HepG2 (cell line): ENCODE results near the gene HECTD1. TPM values are rescaled to one million over a fixed set of nuclear protein-coding genes. Genes with fewer than 3 reads are reported as not detected.
A peak's percentile ranks its signal among the peaks of the same experiment; 100 is the strongest.

Source experiments
- ARNT ChIP-seq: fragments of 450-650 bp; IDR thresholded peaks from 2 replicates; pipeline ENCODE4 v1.6.1; 2017
- MAF1 ChIP-seq: sonication (generic); formaldehyde crosslinking; IDR thresholded peaks from 2 replicates; pipeline ENCODE4 v1.5.0; 2020; ENCODE audit warnings: missing genetic modification reagents, borderline replicate concordance
- MATR3 ChIP-seq: sonication (generic); formaldehyde crosslinking; IDR thresholded peaks from 2 replicates; pipeline ENCODE4 v1.4.0; 2020; ENCODE audit warnings: missing genetic modification reagents
- MEIS1 ChIP-seq: sonication (generic); formaldehyde crosslinking; IDR thresholded peaks from 2 replicates; pipeline ENCODE4 v1.9.0; 2021; ENCODE audit warnings: mild to moderate bottlenecking, missing genetic modification reagents, moderate library complexity, borderline replicate concordance
- MTF1 ChIP-seq: sonication (generic); formaldehyde crosslinking; IDR thresholded peaks from 2 replicates; pipeline ENCODE4 v1.5.0; 2020; ENCODE audit warnings: missing genetic modification reagents
- PITX1 ChIP-seq: sonication (generic); formaldehyde crosslinking; IDR thresholded peaks from 2 replicates; pipeline ENCODE4 v1.5.1; 2020; ENCODE audit warnings: mild to moderate bottlenecking, missing genetic modification reagents
- RNF2 ChIP-seq: fragments of 450-650 bp; conservative IDR thresholded peaks from 2 replicates; pipeline ENCODE4 v1.6.1; 2016; ENCODE audit warnings: low read depth
- SRF ChIP-seq: IDR thresholded peaks from 2 replicates; pipeline ENCODE4 v1.6.1; 2011; ENCODE audit warnings: mild to moderate bottlenecking, low read depth, low read length, moderate library complexity
- TCF7L2 ChIP-seq: IDR thresholded peaks from 2 replicates; pipeline ENCODE4 v1.6.1; 2011; ENCODE audit warnings: mild to moderate bottlenecking, low read depth, low read length, moderate library complexity
- ZIK1 ChIP-seq: sonication (generic); formaldehyde crosslinking; IDR thresholded peaks from 2 replicates; pipeline ENCODE4 v1.5.0; 2020; ENCODE audit warnings: mild to moderate bottlenecking, low read depth, missing genetic modification reagents, borderline replicate concordance
- ZNF138 ChIP-seq: sonication (generic); formaldehyde crosslinking; IDR thresholded peaks from 2 replicates; pipeline ENCODE4 v1.5.0; 2020; ENCODE audit warnings: mild to moderate bottlenecking, low read depth, missing genetic modification reagents
- ZNF34 ChIP-seq: sonication (generic); formaldehyde crosslinking; IDR thresholded peaks from 2 replicates; pipeline ENCODE4 v1.4.0; 2020; ENCODE audit warnings: mild to moderate bottlenecking, missing genetic modification reagents, borderline replicate concordance
- ZNF446 ChIP-seq: sonication (generic); formaldehyde crosslinking; IDR thresholded peaks from 2 replicates; pipeline ENCODE4 v1.5.0; 2020; ENCODE audit warnings: mild to moderate bottlenecking, missing genetic modification reagents
- ZNF569 ChIP-seq: sonication (generic); formaldehyde crosslinking; IDR thresholded peaks from 2 replicates; pipeline ENCODE4 v1.5.0; 2020; ENCODE audit warnings: mild to moderate bottlenecking, missing genetic modification reagents, moderate library complexity, borderline replicate concordance
- ZNF75D ChIP-seq: sonication (generic); formaldehyde crosslinking; IDR thresholded peaks from 2 replicates; pipeline ENCODE4 v1.8.1; 2023; ENCODE audit warnings: missing genetic modification reagents, mild to moderate bottlenecking, borderline replicate concordance
- ZNF761 ChIP-seq: sonication (generic); formaldehyde crosslinking; conservative IDR thresholded peaks from 2 replicates; pipeline ENCODE4 v1.4.0; 2020; ENCODE audit warnings: mild to moderate bottlenecking, missing genetic modification reagents
- polyA plus RNA-seq, 8 experiments: library from polyadenylated mRNA; depleted of rRNA in 3 of 8; stranded (reverse) in 7 of 8; unstranded in 1 of 8; fragments of >200 nt; fragmentation: Illumina TruSeq in 4 of 8; extraction: Trizol in 4 of 8; gene quantifications; 2 replicates each; pipeline versions ENCODE4 v1.2.1 to v1.2.3, GENCODE V29; 2011 to 2016; ENCODE audit warnings: low read depth in 4 of 8, missing spikeins in 1 of 8, mixed read lengths in 1 of 8; ENCODE audit not compliant: insufficient read depth in 1 of 8
- total RNA-seq, 5 experiments: library from RNA; depleted of rRNA; stranded (reverse); fragments of >200 nt; fragmentation: Illumina TruSeq; extraction: Trizol; gene quantifications; 2 replicates each; pipeline ENCODE4 v1.2.3, GENCODE V29; 2016; ENCODE audit warnings: low read depth in 1 of 5
- TF ChIP-seq, protein P1 (sequence below): sonication (generic); formaldehyde crosslinking; IDR thresholded peaks from 2 replicates; pipeline ENCODE4 v1.4.0; 2020; ENCODE audit warnings: missing genetic modification reagents
- TF ChIP-seq, protein P2 (sequence below): sonication (generic); formaldehyde crosslinking; IDR thresholded peaks from 2 replicates; pipeline ENCODE4 v1.5.0; 2020; ENCODE audit warnings: mild to moderate bottlenecking, missing genetic modification reagents
- TF ChIP-seq, protein P3 (sequence below): sonication (generic); formaldehyde crosslinking; conservative IDR thresholded peaks from 2 replicates; pipeline ENCODE4 v1.8.0; 2022; ENCODE audit warnings: missing genetic modification reagents

HECTD1 gene
- total and polyA plus RNA-seq, 2 of the 13 experiments (the other 11 are each of a cell fraction or from before 2014, with no cell fraction given) = 312 to 560 TPM

DNA sequence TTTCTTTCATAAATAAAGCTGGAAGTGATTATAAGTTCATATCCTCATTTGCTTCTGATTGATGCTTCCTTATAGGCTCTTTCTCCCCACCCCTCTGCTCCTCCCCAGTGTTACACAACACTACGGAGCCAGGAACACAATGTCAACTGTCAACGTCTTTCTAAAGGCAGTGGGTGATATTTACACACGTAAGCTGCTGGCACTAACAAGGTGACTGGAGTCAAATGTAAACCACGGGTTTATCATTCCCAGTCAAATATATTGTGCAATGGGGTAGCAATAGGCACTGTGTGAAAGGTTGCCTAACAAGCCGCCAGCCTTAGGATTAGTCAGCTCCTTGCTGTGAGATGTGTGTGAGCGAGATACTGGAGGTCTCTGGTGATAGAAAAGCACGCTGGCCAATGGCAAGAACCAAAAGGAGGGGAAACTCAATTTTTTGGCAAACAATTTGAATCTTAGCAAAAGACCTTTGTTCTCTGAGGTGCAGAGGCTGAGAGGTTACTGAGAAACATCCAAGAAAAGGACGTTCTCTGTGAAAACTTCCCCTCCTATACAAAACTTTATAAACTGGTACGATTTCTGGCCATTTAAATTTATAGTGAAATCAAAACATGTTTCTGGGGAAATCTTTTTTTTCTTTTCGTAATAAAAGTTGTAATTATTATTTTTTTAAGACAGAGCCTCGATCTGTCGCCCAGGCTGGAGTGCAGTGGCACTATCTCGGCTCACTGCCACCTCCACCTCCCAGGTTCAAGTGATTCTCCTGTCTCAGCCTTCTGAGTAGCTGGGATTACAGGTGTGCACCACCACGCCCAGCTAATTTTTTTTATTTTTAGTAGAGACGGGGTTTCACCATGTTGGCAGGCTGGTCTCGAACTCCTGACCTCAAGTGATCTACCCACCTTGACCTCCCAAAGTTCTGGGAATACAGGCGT is 22.3 kb upstream of the HECTD1 start (continued):
- TF ChIP-seq, protein P1, sequence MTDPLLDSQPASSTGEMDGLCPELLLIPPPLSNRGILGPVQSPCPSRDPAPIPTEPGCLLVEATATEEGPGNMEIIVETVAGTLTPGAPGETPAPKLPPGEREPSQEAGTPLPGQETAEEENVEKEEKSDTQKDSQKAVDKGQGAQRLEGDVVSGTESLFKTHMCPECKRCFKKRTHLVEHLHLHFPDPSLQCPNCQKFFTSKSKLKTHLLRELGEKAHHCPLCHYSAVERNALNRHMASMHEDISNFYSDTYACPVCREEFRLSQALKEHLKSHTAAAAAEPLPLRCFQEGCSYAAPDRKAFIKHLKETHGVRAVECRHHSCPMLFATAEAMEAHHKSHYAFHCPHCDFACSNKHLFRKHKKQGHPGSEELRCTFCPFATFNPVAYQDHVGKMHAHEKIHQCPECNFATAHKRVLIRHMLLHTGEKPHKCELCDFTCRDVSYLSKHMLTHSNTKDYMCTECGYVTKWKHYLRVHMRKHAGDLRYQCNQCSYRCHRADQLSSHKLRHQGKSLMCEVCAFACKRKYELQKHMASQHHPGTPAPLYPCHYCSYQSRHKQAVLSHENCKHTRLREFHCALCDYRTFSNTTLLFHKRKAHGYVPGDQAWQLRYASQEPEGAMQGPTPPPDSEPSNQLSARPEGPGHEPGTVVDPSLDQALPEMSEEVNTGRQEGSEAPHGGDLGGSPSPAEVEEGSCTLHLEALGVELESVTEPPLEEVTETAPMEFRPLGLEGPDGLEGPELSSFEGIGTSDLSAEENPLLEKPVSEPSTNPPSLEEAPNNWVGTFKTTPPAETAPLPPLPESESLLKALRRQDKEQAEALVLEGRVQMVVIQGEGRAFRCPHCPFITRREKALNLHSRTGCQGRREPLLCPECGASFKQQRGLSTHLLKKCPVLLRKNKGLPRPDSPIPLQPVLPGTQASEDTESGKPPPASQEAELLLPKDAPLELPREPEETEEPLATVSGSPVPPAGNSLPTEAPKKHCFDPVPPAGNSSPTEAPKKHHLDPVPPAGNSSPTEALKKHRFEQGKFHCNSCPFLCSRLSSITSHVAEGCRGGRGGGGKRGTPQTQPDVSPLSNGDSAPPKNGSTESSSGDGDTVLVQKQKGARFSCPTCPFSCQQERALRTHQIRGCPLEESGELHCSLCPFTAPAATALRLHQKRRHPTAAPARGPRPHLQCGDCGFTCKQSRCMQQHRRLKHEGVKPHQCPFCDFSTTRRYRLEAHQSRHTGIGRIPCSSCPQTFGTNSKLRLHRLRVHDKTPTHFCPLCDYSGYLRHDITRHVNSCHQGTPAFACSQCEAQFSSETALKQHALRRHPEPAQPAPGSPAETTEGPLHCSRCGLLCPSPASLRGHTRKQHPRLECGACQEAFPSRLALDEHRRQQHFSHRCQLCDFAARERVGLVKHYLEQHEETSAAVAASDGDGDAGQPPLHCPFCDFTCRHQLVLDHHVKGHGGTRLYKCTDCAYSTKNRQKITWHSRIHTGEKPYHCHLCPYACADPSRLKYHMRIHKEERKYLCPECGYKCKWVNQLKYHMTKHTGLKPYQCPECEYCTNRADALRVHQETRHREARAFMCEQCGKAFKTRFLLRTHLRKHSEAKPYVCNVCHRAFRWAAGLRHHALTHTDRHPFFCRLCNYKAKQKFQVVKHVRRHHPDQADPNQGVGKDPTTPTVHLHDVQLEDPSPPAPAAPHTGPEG = peak; percentile 96
- TF ChIP-seq ZNF446 (peak; percentile 88; the same call in 1 of the 2 replicates), ZNF34 (CRISPR knock-in tag) (peak; percentile 100), MEIS1 (CRISPR knock-in tag) (peak; percentile 100), MATR3 (CRISPR knock-in tag) (no peak), RNF2 (peak; percentile 73; the same call in 1 of the 2 replicates), PITX1 (CRISPR knock-in tag) (peak; percentile 100), ZNF569 (CRISPR knock-in tag) (no peak), ZNF75D (CRISPR knock-in tag) (no peak), ZNF138 (CRISPR knock-in tag) (peak; percentile 59; the same call in 1 of the 2 replicates), ARNT (peak; percentile 90; the same call in 1 of the 2 replicates), ZNF761 (peak; percentile 100), TCF7L2 (peak; percentile 33; the same call in 1 of the 2 replicates), ZIK1 (CRISPR knock-in tag) (peak; percentile 100), SRF (no peak), MAF1 (CRISPR knock-in tag) (0 out of 2 replicates have a peak, but pooled peaks have one; percentile 92), MTF1 (CRISPR knock-in tag) (no peak; the same call in 1 of the 2 replicates)
- TF ChIP-seq, protein P2, sequence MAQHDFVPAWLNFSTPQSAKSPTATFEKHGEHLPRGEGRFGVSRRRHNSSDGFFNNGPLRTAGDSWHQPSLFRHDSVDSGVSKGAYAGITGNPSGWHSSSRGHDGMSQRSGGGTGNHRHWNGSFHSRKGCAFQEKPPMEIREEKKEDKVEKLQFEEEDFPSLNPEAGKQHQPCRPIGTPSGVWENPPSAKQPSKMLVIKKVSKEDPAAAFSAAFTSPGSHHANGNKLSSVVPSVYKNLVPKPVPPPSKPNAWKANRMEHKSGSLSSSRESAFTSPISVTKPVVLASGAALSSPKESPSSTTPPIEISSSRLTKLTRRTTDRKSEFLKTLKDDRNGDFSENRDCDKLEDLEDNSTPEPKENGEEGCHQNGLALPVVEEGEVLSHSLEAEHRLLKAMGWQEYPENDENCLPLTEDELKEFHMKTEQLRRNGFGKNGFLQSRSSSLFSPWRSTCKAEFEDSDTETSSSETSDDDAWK (CRISPR knock-in tag) = no peak
- TF ChIP-seq, protein P3, sequence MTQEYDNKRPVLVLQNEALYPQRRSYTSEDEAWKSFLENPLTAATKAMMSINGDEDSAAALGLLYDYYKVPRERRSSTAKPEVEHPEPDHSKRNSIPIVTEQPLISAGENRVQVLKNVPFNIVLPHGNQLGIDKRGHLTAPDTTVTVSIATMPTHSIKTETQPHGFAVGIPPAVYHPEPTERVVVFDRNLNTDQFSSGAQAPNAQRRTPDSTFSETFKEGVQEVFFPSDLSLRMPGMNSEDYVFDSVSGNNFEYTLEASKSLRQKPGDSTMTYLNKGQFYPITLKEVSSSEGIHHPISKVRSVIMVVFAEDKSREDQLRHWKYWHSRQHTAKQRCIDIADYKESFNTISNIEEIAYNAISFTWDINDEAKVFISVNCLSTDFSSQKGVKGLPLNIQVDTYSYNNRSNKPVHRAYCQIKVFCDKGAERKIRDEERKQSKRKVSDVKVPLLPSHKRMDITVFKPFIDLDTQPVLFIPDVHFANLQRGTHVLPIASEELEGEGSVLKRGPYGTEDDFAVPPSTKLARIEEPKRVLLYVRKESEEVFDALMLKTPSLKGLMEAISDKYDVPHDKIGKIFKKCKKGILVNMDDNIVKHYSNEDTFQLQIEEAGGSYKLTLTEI (CRISPR knock-in tag) = peak; percentile 82
